Glutamatergic neuron (in vitro differentiated cells): ENCODE measurements around the gene RAPGEF2. TPM values are rescaled to one million over a fixed set of nuclear protein-coding genes. Genes with fewer than 3 reads are reported as not detected.
A peak's percentile ranks its signal among the peaks of the same experiment; 100 is the strongest.

Experiments used
- DNase-seq: peaks from one replicate; pipeline ENCODE4 v3.0.0; 2022
- H3K27ac Mint-ChIP-seq: one replicate; pipeline ENCODE4 v1.8.0; 2020; ENCODE audit warnings: mild to moderate bottlenecking, mixed read lengths, inconsistent platforms; ENCODE audit not compliant: unreplicated experiment
- H3K27me3 Mint-ChIP-seq: one replicate; pipeline ENCODE4 v1.8.0; 2020; ENCODE audit warnings: mild to moderate bottlenecking, moderate library complexity, mixed read lengths, inconsistent platforms; ENCODE audit not compliant: unreplicated experiment
- H3K36me3 Mint-ChIP-seq: one replicate; pipeline ENCODE4 v1.8.0; 2020; ENCODE audit warnings: mild to moderate bottlenecking, mixed read lengths, inconsistent platforms; ENCODE audit not compliant: unreplicated experiment
- H3K4me1 Mint-ChIP-seq: one replicate; pipeline ENCODE4 v1.8.0; 2020; ENCODE audit warnings: mild to moderate bottlenecking, low read depth, mixed read lengths, inconsistent platforms; ENCODE audit not compliant: unreplicated experiment
- H3K4me3 Mint-ChIP-seq: one replicate; pipeline ENCODE4 v1.8.0; 2020; ENCODE audit warnings: mild to moderate bottlenecking, mixed read lengths, inconsistent platforms; ENCODE audit not compliant: unreplicated experiment
- H3K9me3 Mint-ChIP-seq: one replicate; pipeline ENCODE4 v1.8.0; 2020; ENCODE audit warnings: mild to moderate bottlenecking, moderate library complexity, mixed read lengths, inconsistent platforms; ENCODE audit not compliant: unreplicated experiment
- CTCF ChIP-seq: fragments of 200-600 bp; sonication (generic); IDR thresholded peaks from one replicate; pipeline ENCODE4 v1.5.0; 2021; ENCODE audit not compliant: partially characterized antibody, unreplicated experiment
- total RNA-seq: library from RNA; stranded (reverse); fragmentation: NEBNext Ultra II Directional; extraction: Animal tissue kit (Norgen Biotek cat#: 25700); gene quantifications from one replicate; pipeline ENCODE4 v1.2.1, GENCODE V29; 2021; ENCODE audit not compliant: unreplicated experiment

Gene RAPGEF2
- total RNA-seq, 1 donor from 2014 or later, result 58.4 TPM

- no peaks in the 10 kb centered on the region for H3K36me3 Mint-ChIP-seq
- H3K4me3 Mint-ChIP-seq, result no peak overlapping the region
- no peaks in the 10 kb centered on the region for H3K9me3 Mint-ChIP-seq
- peaks cover 2% of the 10 kb centered on the region for H3K27me3 Mint-ChIP-seq
- H3K27ac Mint-ChIP-seq, result no peak overlapping the region
- no peak for TF ChIP-seq CTCF
- DNase-seq, result no peak
- H3K4me1 Mint-ChIP-seq, result peaks cover 19% of the 10 kb centered on the region
Observed at GRCh38 chr4:159292137-159292896, 189.4 kb downstream of the RAPGEF2 start.

- no peaks in the 10 kb centered on the region for H3K36me3 Mint-ChIP-seq
- H3K4me1 Mint-ChIP-seq, result peaks cover 22% of the 10 kb centered on the region
- DNase-seq, result peak; percentile 54
- H3K27ac Mint-ChIP-seq, result no peak overlapping the region
- no peak overlapping the region for H3K4me3 Mint-ChIP-seq
- TF ChIP-seq CTCF, result no peak
- H3K27me3 Mint-ChIP-seq, result peaks cover 2% of the 10 kb centered on the region
- H3K9me3 Mint-ChIP-seq, result no peaks in the 10 kb centered on the region
Observed at GRCh38 chr4:159293811-159294515, 191.1 kb downstream of the RAPGEF2 start.

- Mint-ChIP-seq H3K4me1 (peaks cover 22% of the 10 kb centered on the region), H3K27me3 (peaks cover 2% of the 10 kb centered on the region), H3K27ac (no peak overlapping the region), H3K4me3 (no peak overlapping the region), H3K36me3 (no peaks in the 10 kb centered on the region), H3K9me3 (no peaks in the 10 kb centered on the region)
- TF ChIP-seq CTCF, result no peak
- DNase-seq, result no peak
Observed at GRCh38 chr4:159296061-159296460, 193.2 kb downstream of the RAPGEF2 start.

GRCh38 chr4:159297091-159297490 lies 194.2 kb downstream of the RAPGEF2 start:
- no peak for TF ChIP-seq CTCF
- Mint-ChIP-seq H3K4me1 (peaks cover 22% of the 10 kb centered on the region), H3K36me3 (no peaks in the 10 kb centered on the region), H3K27me3 (peaks cover 2% of the 10 kb centered on the region), H3K9me3 (no peaks in the 10 kb centered on the region), H3K4me3 (no peak overlapping the region), H3K27ac (no peak overlapping the region)
- no peak for DNase-seq

- no peaks in the 10 kb centered on the region for H3K36me3 Mint-ChIP-seq
- no peak for TF ChIP-seq CTCF
- H3K27me3 Mint-ChIP-seq, result peaks cover 2% of the 10 kb centered on the region
- H3K27ac Mint-ChIP-seq, result no peak overlapping the region
- no peak overlapping the region for H3K4me3 Mint-ChIP-seq
- no peak for DNase-seq
- H3K9me3 Mint-ChIP-seq, result no peaks in the 10 kb centered on the region
- peaks cover 17% of the 10 kb centered on the region for H3K4me1 Mint-ChIP-seq
Observed at GRCh38 chr4:159298502-159298901, 195.6 kb downstream of the RAPGEF2 start.
